Choroid plexus epithelial cell (primary cell): ENCODE measurements around the gene LPCAT1.

Experiments
- DNase-seq: peaks from one replicate; pipeline ENCODE4 v3.0.0-alpha.2; 2010; ENCODE audit warnings: low read depth
- H3K4me3 ChIP-seq: 2 replicates; pipeline ENCODE4 v1.5.1; 2011; ENCODE audit warnings: low read depth, mild to moderate bottlenecking, control low read depth, low read length, moderate library complexity
- TF ChIP-seq, protein P1 (sequence below): conservative IDR thresholded peaks from 2 replicates; pipeline ENCODE4 v1.5.1; 2011; ENCODE audit warnings: low read depth, mild to moderate bottlenecking, control low read depth, inconsistent platforms, low read length, moderate library complexity

Gene LPCAT1

GRCh38 chr5:1494780-1495524, 28.8 kb downstream of the LPCAT1 start:
- no peak for DNase-seq
- TF ChIP-seq, protein P1, sequence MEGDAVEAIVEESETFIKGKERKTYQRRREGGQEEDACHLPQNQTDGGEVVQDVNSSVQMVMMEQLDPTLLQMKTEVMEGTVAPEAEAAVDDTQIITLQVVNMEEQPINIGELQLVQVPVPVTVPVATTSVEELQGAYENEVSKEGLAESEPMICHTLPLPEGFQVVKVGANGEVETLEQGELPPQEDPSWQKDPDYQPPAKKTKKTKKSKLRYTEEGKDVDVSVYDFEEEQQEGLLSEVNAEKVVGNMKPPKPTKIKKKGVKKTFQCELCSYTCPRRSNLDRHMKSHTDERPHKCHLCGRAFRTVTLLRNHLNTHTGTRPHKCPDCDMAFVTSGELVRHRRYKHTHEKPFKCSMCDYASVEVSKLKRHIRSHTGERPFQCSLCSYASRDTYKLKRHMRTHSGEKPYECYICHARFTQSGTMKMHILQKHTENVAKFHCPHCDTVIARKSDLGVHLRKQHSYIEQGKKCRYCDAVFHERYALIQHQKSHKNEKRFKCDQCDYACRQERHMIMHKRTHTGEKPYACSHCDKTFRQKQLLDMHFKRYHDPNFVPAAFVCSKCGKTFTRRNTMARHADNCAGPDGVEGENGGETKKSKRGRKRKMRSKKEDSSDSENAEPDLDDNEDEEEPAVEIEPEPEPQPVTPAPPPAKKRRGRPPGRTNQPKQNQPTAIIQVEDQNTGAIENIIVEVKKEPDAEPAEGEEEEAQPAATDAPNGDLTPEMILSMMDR: no peak
- no peak overlapping the region for H3K4me3 ChIP-seq

- TF ChIP-seq, protein P1: no peak
- H3K4me3 ChIP-seq: no peak overlapping the region
- no peak for DNase-seq
These were observed 29.8 kb downstream of the LPCAT1 start for GRCh38 chr5:1493941-1494340.

DNA sequence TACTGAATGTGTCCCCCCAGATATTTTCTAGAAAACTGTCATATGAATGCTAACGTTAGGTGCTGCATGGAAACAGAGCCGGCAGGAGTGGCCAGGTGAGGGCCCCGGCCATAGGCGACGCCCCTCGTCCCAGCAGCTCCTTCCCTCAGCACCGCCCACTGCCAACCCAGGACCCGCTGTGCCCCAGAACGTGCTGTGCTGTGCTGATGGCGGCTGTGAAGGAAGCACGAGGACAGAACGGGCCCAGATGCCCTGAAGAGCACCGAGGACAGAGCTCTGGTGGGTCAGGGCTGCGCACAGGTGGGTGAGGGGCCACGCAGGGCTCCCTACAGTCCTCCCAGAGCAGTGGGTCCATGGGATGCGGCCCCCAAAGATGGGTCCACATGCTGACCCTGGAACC, 30.3 kb downstream of the LPCAT1 start:
- no peak overlapping the region for H3K4me3 ChIP-seq
- DNase-seq: no peak
- TF ChIP-seq, protein P1: no peak

- TF ChIP-seq, protein P1: no peak
- no peak overlapping the region for H3K4me3 ChIP-seq
- DNase-seq: peak; percentile 27
These were observed 31.0 kb downstream of the LPCAT1 start for GRCh38 chr5:1492757-1493156.

DNA sequence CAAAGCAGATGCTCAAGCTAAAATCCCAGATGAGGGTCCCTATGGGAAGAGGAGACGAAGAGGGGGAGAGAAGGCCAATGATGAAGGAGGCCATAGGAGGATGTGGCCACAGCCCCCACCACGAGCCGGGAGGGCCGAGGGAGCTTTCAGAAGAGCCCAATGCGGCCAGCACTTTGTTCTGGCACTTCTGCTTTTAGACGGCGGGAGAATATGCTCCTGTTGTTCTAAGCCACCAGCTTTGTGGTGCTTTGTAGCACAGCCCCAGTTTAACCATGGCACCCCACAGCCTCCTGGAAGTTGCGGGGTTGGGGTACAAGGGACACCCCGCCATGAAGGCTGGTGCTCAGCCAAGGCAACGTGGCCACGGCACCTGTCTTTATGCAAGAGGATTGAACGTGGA, 33.4 kb downstream of the LPCAT1 start:
- DNase-seq: no peak
- H3K4me3 ChIP-seq: no peak overlapping the region
- TF ChIP-seq, protein P1: no peak

GRCh38 chr5:1489754-1490153, 34.0 kb downstream of the LPCAT1 start:
- TF ChIP-seq, protein P1: no peak
- no peak overlapping the region for H3K4me3 ChIP-seq
- DNase-seq: no peak
